ENCODE data around the gene ERC2. TPM values are rescaled to one million over a fixed set of nuclear protein-coding genes. Genes with fewer than 3 reads are reported as not detected.

The ERC2 gene
- total and polyA plus RNA-seq, 2 of the 13 experiments (the other 11 are each of a cell fraction or from before 2014, with no cell fraction given) = 0.16 to 0.22 TPM

DNA sequence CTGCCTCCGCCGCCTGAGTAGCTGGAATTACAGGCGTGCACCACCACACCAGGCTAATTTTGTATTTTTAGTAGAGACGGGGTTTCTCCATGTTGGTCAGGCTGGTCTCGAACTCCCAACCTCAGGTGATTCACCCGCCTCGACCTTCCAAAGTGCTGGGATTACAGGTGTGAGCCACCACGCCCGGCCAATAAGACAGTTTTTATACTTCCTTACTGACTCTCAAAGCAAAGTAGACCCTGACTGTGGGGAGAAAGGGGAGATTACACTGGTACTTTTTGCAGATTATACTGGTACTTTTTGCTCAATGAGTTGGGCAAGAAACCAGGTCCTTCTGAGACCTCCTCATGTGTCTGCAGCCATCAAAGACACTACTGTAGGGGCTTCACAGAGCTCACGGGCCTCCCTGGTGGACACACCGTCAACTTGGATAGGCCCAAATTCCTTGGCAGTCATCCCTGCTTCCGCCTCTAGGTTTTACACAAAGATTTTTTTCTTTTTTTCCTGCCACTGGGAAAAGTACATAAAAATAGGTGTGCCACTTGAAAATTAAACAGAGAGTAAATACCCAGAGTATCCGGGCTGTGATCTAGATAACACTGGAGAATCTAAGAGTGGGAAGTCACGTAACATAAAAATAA lies 837.9 kb downstream of the ERC2 start (continued):
- TF ChIP-seq, protein P1, sequence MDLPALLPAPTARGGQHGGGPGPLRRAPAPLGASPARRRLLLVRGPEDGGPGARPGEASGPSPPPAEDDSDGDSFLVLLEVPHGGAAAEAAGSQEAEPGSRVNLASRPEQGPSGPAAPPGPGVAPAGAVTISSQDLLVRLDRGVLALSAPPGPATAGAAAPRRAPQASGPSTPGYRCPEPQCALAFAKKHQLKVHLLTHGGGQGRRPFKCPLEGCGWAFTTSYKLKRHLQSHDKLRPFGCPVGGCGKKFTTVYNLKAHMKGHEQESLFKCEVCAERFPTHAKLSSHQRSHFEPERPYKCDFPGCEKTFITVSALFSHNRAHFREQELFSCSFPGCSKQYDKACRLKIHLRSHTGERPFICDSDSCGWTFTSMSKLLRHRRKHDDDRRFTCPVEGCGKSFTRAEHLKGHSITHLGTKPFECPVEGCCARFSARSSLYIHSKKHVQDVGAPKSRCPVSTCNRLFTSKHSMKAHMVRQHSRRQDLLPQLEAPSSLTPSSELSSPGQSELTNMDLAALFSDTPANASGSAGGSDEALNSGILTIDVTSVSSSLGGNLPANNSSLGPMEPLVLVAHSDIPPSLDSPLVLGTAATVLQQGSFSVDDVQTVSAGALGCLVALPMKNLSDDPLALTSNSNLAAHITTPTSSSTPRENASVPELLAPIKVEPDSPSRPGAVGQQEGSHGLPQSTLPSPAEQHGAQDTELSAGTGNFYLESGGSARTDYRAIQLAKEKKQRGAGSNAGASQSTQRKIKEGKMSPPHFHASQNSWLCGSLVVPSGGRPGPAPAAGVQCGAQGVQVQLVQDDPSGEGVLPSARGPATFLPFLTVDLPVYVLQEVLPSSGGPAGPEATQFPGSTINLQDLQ (CRISPR knock-in tag; IDR thresholded peaks at IDR 0.05) = no peak
- TF ChIP-seq FOXM1 (CRISPR knock-in tag; IDR thresholded peaks at IDR 0.05) (no peak), PHB2 (IDR thresholded peaks at IDR 0.05; ENCODE audit: partially characterized antibody) (no peak)
- TF ChIP-seq, protein P2, sequence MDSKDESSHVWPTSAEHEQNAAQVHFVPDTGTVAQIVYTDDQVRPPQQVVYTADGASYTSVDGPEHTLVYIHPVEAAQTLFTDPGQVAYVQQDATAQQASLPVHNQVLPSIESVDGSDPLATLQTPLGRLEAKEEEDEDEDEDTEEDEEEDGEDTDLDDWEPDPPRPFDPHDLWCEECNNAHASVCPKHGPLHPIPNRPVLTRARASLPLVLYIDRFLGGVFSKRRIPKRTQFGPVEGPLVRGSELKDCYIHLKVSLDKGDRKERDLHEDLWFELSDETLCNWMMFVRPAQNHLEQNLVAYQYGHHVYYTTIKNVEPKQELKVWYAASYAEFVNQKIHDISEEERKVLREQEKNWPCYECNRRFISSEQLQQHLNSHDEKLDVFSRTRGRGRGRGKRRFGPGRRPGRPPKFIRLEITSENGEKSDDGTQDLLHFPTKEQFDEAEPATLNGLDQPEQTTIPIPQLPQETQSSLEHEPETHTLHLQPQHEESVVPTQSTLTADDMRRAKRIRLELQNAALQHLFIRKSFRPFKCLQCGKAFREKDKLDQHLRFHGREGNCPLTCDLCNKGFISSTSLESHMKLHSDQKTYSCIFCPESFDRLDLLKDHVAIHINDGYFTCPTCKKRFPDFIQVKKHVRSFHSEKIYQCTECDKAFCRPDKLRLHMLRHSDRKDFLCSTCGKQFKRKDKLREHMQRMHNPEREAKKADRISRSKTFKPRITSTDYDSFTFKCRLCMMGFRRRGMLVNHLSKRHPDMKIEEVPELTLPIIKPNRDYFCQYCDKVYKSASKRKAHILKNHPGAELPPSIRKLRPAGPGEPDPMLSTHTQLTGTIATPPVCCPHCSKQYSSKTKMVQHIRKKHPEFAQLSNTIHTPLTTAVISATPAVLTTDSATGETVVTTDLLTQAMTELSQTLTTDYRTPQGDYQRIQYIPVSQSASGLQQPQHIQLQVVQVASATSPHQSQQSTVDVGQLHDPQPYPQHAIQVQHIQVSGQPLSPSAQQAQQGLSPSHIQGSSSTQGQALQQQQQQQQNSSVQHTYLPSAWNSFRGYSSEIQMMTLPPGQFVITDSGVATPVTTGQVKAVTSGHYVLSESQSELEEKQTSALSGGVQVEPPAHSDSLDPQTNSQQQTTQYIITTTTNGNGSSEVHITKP (CRISPR knock-in tag; IDR thresholded peaks at IDR 0.05; ENCODE audit: low read depth) = no peak

DNA sequence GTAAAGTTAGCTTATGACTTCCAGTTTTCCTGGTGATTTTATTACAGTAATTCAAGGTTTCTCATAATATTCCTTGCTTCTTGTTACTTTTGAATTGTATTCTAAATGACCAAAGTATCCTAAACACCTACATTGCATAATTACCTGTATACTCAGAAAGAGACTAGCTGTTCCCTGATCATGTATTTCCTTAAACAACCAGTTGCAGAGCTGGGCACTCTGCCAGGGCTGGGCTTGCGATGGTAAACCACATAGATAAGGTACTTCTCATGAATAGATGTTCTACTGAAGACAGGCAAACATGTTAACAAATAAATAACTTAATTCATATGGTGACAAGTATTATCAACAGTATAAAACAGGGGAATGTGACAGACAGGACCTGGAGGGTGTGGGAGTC lies 838.8 kb downstream of the ERC2 start:
- ATAC-seq = no peak
- H3K36me3 ChIP-seq (replicated peaks in 1 of 2; ENCODE audit: control insufficient read depth in 1 of 2, insufficient read depth in 2 of 2, low read length in 2 of 2) = no peaks in the 10 kb centered on the region
- TF ChIP-seq ELF4 (CRISPR knock-in tag; IDR thresholded peaks at IDR 0.05; ENCODE audit: borderline replicate concordance) (no peak), KDM2A (CRISPR knock-in tag; IDR thresholded peaks at IDR 0.05; ENCODE audit: borderline replicate concordance, low read depth) (no peak), TRIM24 (CRISPR knock-in tag; IDR thresholded peaks at IDR 0.05) (no peak), RFXANK (CRISPR knock-in tag; IDR thresholded peaks at IDR 0.05) (no peak), NRL (CRISPR knock-in tag; IDR thresholded peaks at IDR 0.05; ENCODE audit: borderline replicate concordance) (no peak), DNMT1 (CRISPR knock-in tag; IDR thresholded peaks at IDR 0.05) (no peak), ASH2L (IDR thresholded peaks at IDR 0.05; ENCODE audit: insufficient read length, low read depth, low read length) (no peak)
- TF ChIP-seq, protein P3, sequence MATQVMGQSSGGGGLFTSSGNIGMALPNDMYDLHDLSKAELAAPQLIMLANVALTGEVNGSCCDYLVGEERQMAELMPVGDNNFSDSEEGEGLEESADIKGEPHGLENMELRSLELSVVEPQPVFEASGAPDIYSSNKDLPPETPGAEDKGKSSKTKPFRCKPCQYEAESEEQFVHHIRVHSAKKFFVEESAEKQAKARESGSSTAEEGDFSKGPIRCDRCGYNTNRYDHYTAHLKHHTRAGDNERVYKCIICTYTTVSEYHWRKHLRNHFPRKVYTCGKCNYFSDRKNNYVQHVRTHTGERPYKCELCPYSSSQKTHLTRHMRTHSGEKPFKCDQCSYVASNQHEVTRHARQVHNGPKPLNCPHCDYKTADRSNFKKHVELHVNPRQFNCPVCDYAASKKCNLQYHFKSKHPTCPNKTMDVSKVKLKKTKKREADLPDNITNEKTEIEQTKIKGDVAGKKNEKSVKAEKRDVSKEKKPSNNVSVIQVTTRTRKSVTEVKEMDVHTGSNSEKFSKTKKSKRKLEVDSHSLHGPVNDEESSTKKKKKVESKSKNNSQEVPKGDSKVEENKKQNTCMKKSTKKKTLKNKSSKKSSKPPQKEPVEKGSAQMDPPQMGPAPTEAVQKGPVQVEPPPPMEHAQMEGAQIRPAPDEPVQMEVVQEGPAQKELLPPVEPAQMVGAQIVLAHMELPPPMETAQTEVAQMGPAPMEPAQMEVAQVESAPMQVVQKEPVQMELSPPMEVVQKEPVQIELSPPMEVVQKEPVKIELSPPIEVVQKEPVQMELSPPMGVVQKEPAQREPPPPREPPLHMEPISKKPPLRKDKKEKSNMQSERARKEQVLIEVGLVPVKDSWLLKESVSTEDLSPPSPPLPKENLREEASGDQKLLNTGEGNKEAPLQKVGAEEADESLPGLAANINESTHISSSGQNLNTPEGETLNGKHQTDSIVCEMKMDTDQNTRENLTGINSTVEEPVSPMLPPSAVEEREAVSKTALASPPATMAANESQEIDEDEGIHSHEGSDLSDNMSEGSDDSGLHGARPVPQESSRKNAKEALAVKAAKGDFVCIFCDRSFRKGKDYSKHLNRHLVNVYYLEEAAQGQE (IDR thresholded peaks at IDR 0.05; ENCODE audit: borderline replicate concordance in 1 of 2, low read depth in 1 of 2, low read length in 2 of 2) = no peak
- no peak overlapping the region for H3K4me3 ChIP-seq (replicated peaks in 1 of 3; ENCODE audit: insufficient read depth in 1 of 3, low read depth in 2 of 3, low read length in 3 of 3)
- ChIA-PET POLR2A (no interaction called here), CTCF (ENCODE audit: low intra/inter-chr PET ratio, low total read pairs) (no interaction called here)
- no peak overlapping the region for H3K27ac ChIP-seq (ENCODE audit: extremely low read length, insufficient read depth, low read length)
- WGBS (ENCODE audit: low lambda C conversion rate) = 4% methylated on average over 1 of the region's 1 CpG
- H3K4me2 ChIP-seq (ENCODE audit: low read depth, low read length) = no peak overlapping the region
- FAIRE-seq = no peak
- no peaks in the 10 kb centered on the region for H3K79me2 ChIP-seq (ENCODE audit: insufficient read depth, low read length)
- H3K9ac ChIP-seq (ENCODE audit: insufficient read depth, low read depth, low read length) = no peak overlapping the region
- H3K4me1 ChIP-seq (ENCODE audit: insufficient read depth, low read length) = no peaks in the 10 kb centered on the region
- no TSS peak for BruUV-seq (replicated peaks)
- H3K27me3 ChIP-seq (ENCODE audit: control insufficient read depth in 1 of 2, insufficient read depth in 2 of 2, low read length in 2 of 2) = no peaks in the 10 kb centered on the region
- DNase-seq (ENCODE audit: low spot score) = no peak
- intact Hi-C loops (cut with micrococcal nuclease; ENCODE audit: unreplicated experiment) = no loop called here
- in situ Hi-C loops (cut with HindIII; ENCODE audit: extremely low pct_ligation_motif_present, low pct_unique_long_range_greater_than_20kb) = no loop called here
- no peak overlapping the region for H2AFZ ChIP-seq (ENCODE audit: low read length)
- no peaks in the 10 kb centered on the region for H3K9me3 ChIP-seq (ENCODE audit: low read length)
- no peaks in the 10 kb centered on the region for H4K20me1 ChIP-seq (ENCODE audit: insufficient read depth, low read length)
